Chondrocyte (in vitro differentiated cells): ENCODE measurements around the gene PRSS50. TPM values are rescaled to one million over a fixed set of nuclear protein-coding genes. Genes with fewer than 3 reads are reported as not detected.
A peak's percentile ranks its signal among the peaks of the same experiment; 100 is the strongest.
"Not testable (repeated sequence)": the region's sequence is repeated elsewhere in the genome, so short reads cannot be mapped to it uniquely, and the experiment has no call there.

Experiments
- DNase-seq: peaks from one replicate; pipeline ENCODE4 v3.0.0; 2021; ENCODE audit warnings: mixed read lengths, low spot score
- H3K27ac Mint-ChIP-seq: one replicate; pipeline ENCODE4 v1.8.0; 2021; ENCODE audit warnings: mild to moderate bottlenecking, moderate library complexity, mixed read lengths; ENCODE audit not compliant: unreplicated experiment
- H3K27me3 Mint-ChIP-seq: 2 replicates; pipeline ENCODE4 v1.8.0; 2021; ENCODE audit warnings: low read depth, mixed read lengths
- H3K36me3 Mint-ChIP-seq: 2 replicates; pipeline ENCODE4 v1.8.0; 2021; ENCODE audit warnings: low read depth, mixed read lengths
- H3K4me1 Mint-ChIP-seq: 2 replicates; pipeline ENCODE4 v1.8.0; 2021; ENCODE audit warnings: low read depth, mild to moderate bottlenecking, mixed read lengths
- H3K4me3 Mint-ChIP-seq: one replicate; pipeline ENCODE4 v1.8.0; 2021; ENCODE audit warnings: mild to moderate bottlenecking, moderate library complexity, mixed read lengths; ENCODE audit not compliant: unreplicated experiment
- H3K9me3 Mint-ChIP-seq: 2 replicates; pipeline ENCODE4 v1.8.0; 2021; ENCODE audit warnings: low read depth, mixed read lengths
- CTCF ChIP-seq: fragments of 200-600 bp; sonication (generic); IDR thresholded peaks from 2 replicates; pipeline ENCODE4 v1.5.0; 2021; ENCODE audit warnings: antibody characterized with exemption, mild to moderate bottlenecking, moderate library complexity
- total RNA-seq: library from RNA; stranded (reverse); gene quantifications from 3 replicates; pipeline ENCODE4 v1.2.1, GENCODE V29; 2021

PRSS50 gene
- total RNA-seq, 1 donor from 2014 or later: not detected

- no peak for TF ChIP-seq CTCF
- Mint-ChIP-seq H3K4me1 (peaks cover 10% of the 10 kb centered on the region), H3K27me3 (peaks cover 2% of the 10 kb centered on the region), H3K9me3 (no peaks in the 10 kb centered on the region), H3K4me3 (no peak overlapping the region), H3K27ac (no peak overlapping the region), H3K36me3 (no peaks in the 10 kb centered on the region)
- DNase-seq: no peak
These were observed 10.1 kb downstream of the PRSS50 start for GRCh38 chr3:46707601-46708011.

GRCh38 chr3:46706771-46707582 is 10.7 kb downstream of the PRSS50 start:
- peak; percentile 70 for DNase-seq
- no peak overlapping the region for H3K4me3 Mint-ChIP-seq
- TF ChIP-seq CTCF: no peak
- H3K9me3 Mint-ChIP-seq: no peaks in the 10 kb centered on the region
- H3K27me3 Mint-ChIP-seq: peaks cover 7% of the 10 kb centered on the region
- H3K27ac Mint-ChIP-seq: no peak overlapping the region
- peaks cover 10% of the 10 kb centered on the region for H3K4me1 Mint-ChIP-seq
- no peaks in the 10 kb centered on the region for H3K36me3 Mint-ChIP-seq

DNA sequence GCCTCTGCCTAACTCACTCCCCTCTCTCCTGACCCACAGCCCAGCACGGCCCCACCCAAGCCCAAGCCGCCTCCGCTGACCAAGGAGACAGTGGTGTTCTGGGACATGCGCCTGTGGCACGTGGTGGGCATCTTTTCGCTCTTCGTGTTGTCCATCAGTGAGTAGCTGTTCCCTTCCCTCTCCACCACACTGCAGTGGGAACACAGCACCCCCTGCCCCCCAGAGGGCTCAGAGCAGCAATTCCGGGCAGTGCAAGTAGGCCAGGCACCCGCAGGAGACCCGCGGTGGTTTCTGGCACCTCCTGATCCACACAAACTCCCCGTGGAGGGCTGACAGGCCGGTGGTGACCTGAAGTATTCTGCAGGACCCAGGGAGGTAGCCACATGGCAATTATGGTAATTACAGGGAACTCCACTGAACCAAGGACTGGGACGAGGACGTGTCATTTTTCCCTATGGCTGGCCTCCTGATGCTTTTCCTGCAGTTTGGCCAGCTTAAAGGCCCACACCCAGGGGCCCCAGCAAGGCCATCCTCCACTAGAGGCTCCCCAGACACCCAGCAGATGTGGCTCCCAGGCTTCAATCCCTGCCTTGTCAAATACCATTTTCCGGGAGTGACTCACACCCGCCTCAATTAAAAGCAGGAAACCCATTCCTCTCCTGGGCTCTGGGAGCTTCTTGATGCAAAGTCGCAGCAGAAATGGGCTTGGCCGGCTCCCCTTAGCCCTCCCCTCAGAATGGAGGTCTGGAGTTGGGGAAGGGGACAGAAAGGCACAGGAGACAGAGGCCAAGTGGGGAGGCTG is 11.7 kb downstream of the PRSS50 start:
- peak; percentile 77 for DNase-seq
- peak; percentile 36 for TF ChIP-seq CTCF
- H3K27ac Mint-ChIP-seq: no peak overlapping the region

DNA sequence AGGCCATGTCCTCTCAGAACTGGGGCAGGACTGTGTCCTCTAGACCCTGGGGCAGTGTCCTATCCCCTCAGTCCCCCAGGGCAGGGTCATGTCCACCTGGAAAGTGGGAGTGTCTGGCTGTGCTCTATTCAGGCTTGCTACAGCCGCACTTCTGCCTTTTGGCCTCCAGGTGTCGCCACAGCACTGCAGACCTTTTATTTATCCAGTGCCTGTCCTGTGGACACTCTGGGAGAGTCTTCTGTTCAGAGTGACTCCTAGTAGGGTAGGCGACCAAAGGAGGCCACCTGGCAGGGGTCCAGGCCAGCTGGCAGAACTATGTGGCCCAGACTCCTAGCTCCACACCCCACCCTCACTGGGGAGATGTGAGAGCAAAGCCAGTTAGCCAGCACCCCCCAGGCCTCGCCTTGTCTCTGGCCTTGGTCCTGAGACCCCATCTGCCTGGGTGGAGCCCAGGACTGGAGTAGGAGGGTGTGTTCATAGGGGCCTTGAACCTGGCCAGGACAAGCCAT is 12.6 kb downstream of the PRSS50 start:
- peaks cover 10% of the 10 kb centered on the region for H3K4me1 Mint-ChIP-seq
- peaks cover 10% of the 10 kb centered on the region for H3K27me3 Mint-ChIP-seq
- TF ChIP-seq CTCF: peak; percentile 98
- H3K9me3 Mint-ChIP-seq: no peaks in the 10 kb centered on the region
- H3K27ac Mint-ChIP-seq: no peak overlapping the region
- H3K36me3 Mint-ChIP-seq: no peaks in the 10 kb centered on the region
- DNase-seq: peak; percentile 83
- no peak overlapping the region for H3K4me3 Mint-ChIP-seq

More for the DNA sequence above, 11.7 kb downstream of the PRSS50 start:
- Mint-ChIP-seq H3K4me3 (no peak overlapping the region), H3K36me3 (no peaks in the 10 kb centered on the region), H3K4me1 (peaks cover 10% of the 10 kb centered on the region), H3K9me3 (no peaks in the 10 kb centered on the region), H3K27me3 (peaks cover 10% of the 10 kb centered on the region)

DNA sequence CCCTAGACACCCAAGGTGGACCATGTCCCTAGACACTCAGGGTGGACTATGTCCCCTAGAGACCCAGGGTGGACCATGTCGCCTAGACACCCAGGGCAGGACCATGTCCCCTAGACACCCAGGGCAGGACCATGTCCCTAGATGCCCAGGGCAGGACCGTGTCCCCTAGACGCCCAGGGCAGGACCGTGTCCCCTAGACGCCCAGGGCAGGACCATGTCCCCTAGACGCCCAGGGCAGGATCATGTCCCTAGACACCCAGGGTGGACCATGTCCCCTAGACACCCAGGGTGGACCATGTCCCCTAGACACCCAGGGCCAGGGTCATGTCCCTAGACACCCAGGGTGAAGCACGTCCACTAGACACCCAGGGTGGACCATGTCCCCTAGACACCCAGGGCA is 13.3 kb downstream of the PRSS50 start:
- H3K27ac Mint-ChIP-seq, H3K27me3 Mint-ChIP-seq, H3K9me3 Mint-ChIP-seq, H3K36me3 Mint-ChIP-seq, H3K4me3 Mint-ChIP-seq: not testable (repeated sequence)
- peaks cover 10% of the 10 kb centered on the region for H3K4me1 Mint-ChIP-seq
- peak; percentile 65 for DNase-seq
